ENCODE results near the gene NHLH2. TPM values are rescaled to one million over a fixed set of nuclear protein-coding genes. Genes with fewer than 3 reads are reported as not detected.

NHLH2 gene
- polyA plus RNA-seq, 1 of the 3 experiments (the other 2 are of a cell fraction): not detected

DNA sequence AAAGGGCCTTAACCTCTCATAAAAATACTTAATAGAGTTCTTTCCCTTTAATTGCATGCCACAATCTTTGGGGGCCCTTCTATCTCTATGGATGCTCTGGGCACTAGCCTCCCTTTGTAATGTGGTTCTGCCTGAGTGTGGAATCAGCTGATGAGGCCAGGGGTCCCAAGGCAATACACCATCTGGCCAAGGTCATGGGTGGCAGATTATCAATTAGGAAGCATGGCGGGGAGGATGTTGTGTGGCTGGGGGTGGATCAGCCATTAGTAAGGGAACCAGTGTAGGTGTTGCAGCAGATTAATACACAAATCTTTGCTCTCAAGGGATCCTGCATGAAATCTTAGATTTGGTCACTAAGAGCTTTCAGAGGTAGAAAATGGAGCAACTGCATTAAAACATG, 35.3 kb downstream of the NHLH2 start:
- POLR2A ChIA-PET: no interaction called here
- Histone ChIP-seq H3K4me1 (ENCODE audit: control insufficient read depth in 1 of 2, insufficient read depth in 2 of 2, low read depth in 1 of 2, low read length in 1 of 2) (no peaks in the 10 kb centered on the region; a peak in 1 of 4 replicates), H3K27me3 (ENCODE audit: insufficient read depth) (no peaks in the 10 kb centered on the region; the same call in 1 of the 2 replicates), H4K20me1 (ENCODE audit: insufficient read depth) (no peaks in the 10 kb centered on the region), H3K4me2 (no peak overlapping the region), H3K9me2 (no peaks in the 10 kb centered on the region), H3F3A (replicated peaks; ENCODE audit: insufficient read depth) (no peaks in the 10 kb centered on the region), H3K4me3 (ENCODE audit: low read depth in 2 of 2, low read length in 1 of 2) (no peak overlapping the region), H3K9me3 (no peaks in the 10 kb centered on the region), H3K36me3 (replicated peaks in 1 of 2; ENCODE audit: control insufficient read depth in 1 of 2, insufficient read depth in 2 of 2, low read length in 1 of 2) (no peaks in the 10 kb centered on the region), H3K9ac (no peak overlapping the region), H3K79me2 (ENCODE audit: insufficient read depth) (no peaks in the 10 kb centered on the region), H3K27ac (ENCODE audit: low read depth in 2 of 2, low read length in 1 of 2) (no peak overlapping the region), H2AFZ (ENCODE audit: low read depth) (no peak overlapping the region)
- TF ChIP-seq FOXM1 (IDR thresholded peaks at IDR 0.05; ENCODE audit: low read depth) (no peak), JUND (IDR thresholded peaks at IDR 0.05) (no peak), NRF1 (IDR thresholded peaks at IDR 0.05; ENCODE audit: low read depth, low read length) (no peak), GATA2 (CRISPR knock-in tag; IDR thresholded peaks at IDR 0.05) (no peak), RAD21 (IDR thresholded peaks at IDR 0.05; ENCODE audit: low read length) (no peak), EZH2phosphoT487 (IDR thresholded peaks at IDR 0.05; ENCODE audit: borderline replicate concordance, low read depth) (no peak), YY1 (IDR thresholded peaks at IDR 0.05; ENCODE audit: low read depth) (no peak), IRF3 (IDR thresholded peaks at IDR 0.05; ENCODE audit: low read depth, low read length) (no peak)
- TF ChIP-seq, protein P1, sequence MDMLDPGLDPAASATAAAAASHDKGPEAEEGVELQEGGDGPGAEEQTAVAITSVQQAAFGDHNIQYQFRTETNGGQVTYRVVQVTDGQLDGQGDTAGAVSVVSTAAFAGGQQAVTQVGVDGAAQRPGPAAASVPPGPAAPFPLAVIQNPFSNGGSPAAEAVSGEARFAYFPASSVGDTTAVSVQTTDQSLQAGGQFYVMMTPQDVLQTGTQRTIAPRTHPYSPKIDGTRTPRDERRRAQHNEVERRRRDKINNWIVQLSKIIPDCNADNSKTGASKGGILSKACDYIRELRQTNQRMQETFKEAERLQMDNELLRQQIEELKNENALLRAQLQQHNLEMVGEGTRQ (IDR thresholded peaks at IDR 0.05; ENCODE audit: borderline replicate concordance, low read depth, low read length): no peak
- DNase-seq: no peak
- WGBS (ENCODE audit: low lambda C conversion rate): 88% methylated on average over 1 of the region's 1 CpG
- CTCF ChIA-PET: interaction anchor here (1.1 to 5.2 kb wide), 4 partner anchors 34 to 334 kb away, joined by 4 to 87 read pairs (median 17); no protein-coding TSS in a partner anchor

GRCh38 chr1:115802416-115802815, 38.5 kb downstream of the NHLH2 start:
- no peaks in the 10 kb centered on the region for H3K36me3 ChIP-seq (replicated peaks in 1 of 2; ENCODE audit: control insufficient read depth in 1 of 2, insufficient read depth in 2 of 2, low read length in 1 of 2)
- no peaks in the 10 kb centered on the region for H3K79me2 ChIP-seq (ENCODE audit: insufficient read depth)
- no peaks in the 10 kb centered on the region for H3K27me3 ChIP-seq (ENCODE audit: insufficient read depth)
- H3K4me3 ChIP-seq (ENCODE audit: low read depth in 2 of 2, low read length in 1 of 2): no peak overlapping the region
- no peak for DNase-seq
- ChIA-PET POLR2A (no interaction called here), CTCF (interaction anchor here (0.7 to 2.8 kb wide), 4 partner anchors 173 to 680 kb away, joined by 3 to 12 read pairs (median 5); no protein-coding TSS in a partner anchor)
- H3K9ac ChIP-seq: no peak overlapping the region
- WGBS (ENCODE audit: low lambda C conversion rate): 49% methylated on average over 2 of the region's 2 CpGs
- H3K9me2 ChIP-seq: no peaks in the 10 kb centered on the region
- H3K9me3 ChIP-seq: no peaks in the 10 kb centered on the region
- no peaks in the 10 kb centered on the region for H3F3A ChIP-seq (replicated peaks; ENCODE audit: insufficient read depth)
- no peak overlapping the region for H3K27ac ChIP-seq (ENCODE audit: low read depth in 2 of 2, low read length in 1 of 2)
- no peaks in the 10 kb centered on the region for H4K20me1 ChIP-seq (ENCODE audit: insufficient read depth)
- no peak overlapping the region for H2AFZ ChIP-seq (ENCODE audit: low read depth)
- no peaks in the 10 kb centered on the region for H3K4me1 ChIP-seq (ENCODE audit: control insufficient read depth in 1 of 2, insufficient read depth in 2 of 2, low read depth in 1 of 2, low read length in 1 of 2)
- no peak overlapping the region for H3K4me2 ChIP-seq
- TF ChIP-seq SMC3 (IDR thresholded peaks at IDR 0.05; ENCODE audit: low read depth, low read length): no peak
- TF ChIP-seq NFIC (IDR thresholded peaks at IDR 0.05; ENCODE audit: borderline replicate concordance): no peak
- no peak for TF ChIP-seq POLR2AphosphoS5 (IDR thresholded peaks at IDR 0.05; ENCODE audit: low read depth, low read length)
- TF ChIP-seq JUND (IDR thresholded peaks at IDR 0.05): no peak
- TF ChIP-seq FOXJ3 (CRISPR knock-in tag; IDR thresholded peaks at IDR 0.05): no peak
- no peak for TF ChIP-seq TEAD4 (IDR thresholded peaks at IDR 0.05; ENCODE audit: borderline replicate concordance, insufficient read depth)
